T-helper 2 cell treated with Interferon-gamma antibody and Interleukin-4, amounts not matched to agents 5 μg/mL and 100 μg/mL, for 36 hours (primary cell): ENCODE results near the gene MRPS30.
"Not testable (repeated sequence)": the region's sequence is repeated elsewhere in the genome, so short reads cannot be mapped to it uniquely, and the experiment has no call there.

ENCODE experiments used
- DNase-seq: peaks from one replicate; pipeline ENCODE4 v3.0.0; 2021; ENCODE audit warnings: low spot score
- H3K27ac Mint-ChIP-seq: one replicate; pipeline ENCODE4 v1.8.0; 2021; ENCODE audit warnings: mild to moderate bottlenecking, mixed read lengths
- H3K27me3 Mint-ChIP-seq: one replicate; pipeline ENCODE4 v1.8.0; 2021; ENCODE audit warnings: low read depth, mixed read lengths
- H3K36me3 Mint-ChIP-seq: one replicate; pipeline ENCODE4 v1.8.0; 2021; ENCODE audit warnings: low read depth, mixed read lengths
- H3K4me1 Mint-ChIP-seq: one replicate; pipeline ENCODE4 v1.8.0; 2021; ENCODE audit warnings: low read depth, mixed read lengths
- H3K4me3 Mint-ChIP-seq: one replicate; pipeline ENCODE4 v1.8.0; 2022; ENCODE audit warnings: mild to moderate bottlenecking, moderate library complexity, mixed read lengths
- H3K9me3 Mint-ChIP-seq: one replicate; pipeline ENCODE4 v1.8.0; 2021; ENCODE audit warnings: mixed read lengths

The MRPS30 gene

GRCh38 chr5:44808435-44809214 lies at the start of gene MRPS30:
TSS of gene MRPS30 (plus strand) at chr5:44808947. CDS start at chr5:44808963, 16 bp downstream.
- peaks cover 2% of the 10 kb centered on the region for H3K27me3 Mint-ChIP-seq
- peak; percentile 92 for DNase-seq
- no peaks in the 10 kb centered on the region for H3K9me3 Mint-ChIP-seq
- H3K27ac Mint-ChIP-seq: peak within 1 kb of the TSS; percentile 88
- H3K4me3 Mint-ChIP-seq: peak within 1 kb of the TSS; percentile 98
- H3K4me1 Mint-ChIP-seq: peaks cover 35% of the 10 kb centered on the region
- H3K36me3 Mint-ChIP-seq: peaks cover 25% of the 10 kb centered on the region

GRCh38 chr5:44769200-44769876 lies 39.4 kb upstream of the MRPS30 start:
- Mint-ChIP-seq H3K27ac (no peak overlapping the region), H3K36me3 (no peaks in the 10 kb centered on the region), H3K4me1 (no peaks in the 10 kb centered on the region), H3K4me3 (no peak overlapping the region), H3K9me3 (no peaks in the 10 kb centered on the region), H3K27me3 (peaks cover 6% of the 10 kb centered on the region)
- DNase-seq: no peak

DNA sequence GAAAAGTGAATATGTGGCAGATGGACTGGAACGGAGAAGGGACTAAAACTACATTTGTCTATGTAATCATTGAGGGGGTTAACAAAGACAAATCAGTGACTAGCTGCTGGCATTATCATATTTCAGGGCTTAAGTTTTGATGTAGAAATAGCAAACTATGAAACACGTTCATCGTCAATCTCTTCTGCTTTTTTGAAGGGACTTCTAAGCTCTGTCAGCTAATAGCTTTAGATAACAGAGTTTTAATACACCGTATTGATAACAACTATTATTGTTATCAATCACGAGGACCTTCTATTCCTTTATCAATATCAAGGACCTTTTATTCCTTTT lies 38.9 kb upstream of the MRPS30 start:
- no peak for DNase-seq
- H3K36me3 Mint-ChIP-seq: no peaks in the 10 kb centered on the region
- H3K27ac Mint-ChIP-seq: no peak overlapping the region
- H3K27me3 Mint-ChIP-seq: peaks cover 6% of the 10 kb centered on the region
- H3K4me1 Mint-ChIP-seq: no peaks in the 10 kb centered on the region
- no peaks in the 10 kb centered on the region for H3K9me3 Mint-ChIP-seq
- no peak overlapping the region for H3K4me3 Mint-ChIP-seq

GRCh38 chr5:44770780-44771717 lies 37.7 kb upstream of the MRPS30 start:
- H3K36me3 Mint-ChIP-seq: no peaks in the 10 kb centered on the region
- no peaks in the 10 kb centered on the region for H3K4me1 Mint-ChIP-seq
- H3K27ac Mint-ChIP-seq: no peak overlapping the region
- H3K4me3 Mint-ChIP-seq: no peak overlapping the region
- no peaks in the 10 kb centered on the region for H3K9me3 Mint-ChIP-seq
- no peak for DNase-seq
- peaks cover 6% of the 10 kb centered on the region for H3K27me3 Mint-ChIP-seq

DNA sequence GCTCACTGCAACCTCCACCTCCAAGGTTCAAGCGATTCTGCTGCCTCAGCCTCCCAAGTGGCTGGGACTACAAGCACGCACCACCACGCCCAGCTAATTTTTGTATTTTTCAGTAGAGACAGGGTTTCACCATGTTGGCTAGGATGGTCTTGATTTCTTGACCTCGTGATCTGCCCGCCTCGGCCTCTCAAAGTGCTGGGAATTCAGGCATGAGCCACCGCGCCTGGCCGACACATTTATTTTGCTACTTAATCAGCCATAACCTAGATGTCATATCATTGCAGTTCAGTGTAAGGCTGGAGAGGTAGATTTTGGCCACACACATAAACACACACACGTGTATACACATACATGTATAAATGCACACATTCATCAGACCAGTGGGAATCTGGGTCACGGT lies 36.4 kb upstream of the MRPS30 start:
- DNase-seq, H3K36me3 Mint-ChIP-seq, H3K4me1 Mint-ChIP-seq, H3K27me3 Mint-ChIP-seq, H3K9me3 Mint-ChIP-seq, H3K27ac Mint-ChIP-seq, H3K4me3 Mint-ChIP-seq: not testable (repeated sequence)

GRCh38 chr5:44774279-44774880 lies 34.4 kb upstream of the MRPS30 start:
- no peaks in the 10 kb centered on the region for H3K4me1 Mint-ChIP-seq
- H3K36me3 Mint-ChIP-seq: no peaks in the 10 kb centered on the region
- no peak overlapping the region for H3K27ac Mint-ChIP-seq
- peaks cover 6% of the 10 kb centered on the region for H3K27me3 Mint-ChIP-seq
- no peak for DNase-seq
- no peak overlapping the region for H3K4me3 Mint-ChIP-seq
- no peaks in the 10 kb centered on the region for H3K9me3 Mint-ChIP-seq

- no peaks in the 10 kb centered on the region for H3K27me3 Mint-ChIP-seq
- no peaks in the 10 kb centered on the region for H3K4me1 Mint-ChIP-seq
- DNase-seq: no peak
- H3K4me3 Mint-ChIP-seq: no peak overlapping the region
- H3K9me3 Mint-ChIP-seq: no peaks in the 10 kb centered on the region
- no peak overlapping the region for H3K27ac Mint-ChIP-seq
- H3K36me3 Mint-ChIP-seq: no peaks in the 10 kb centered on the region
These were observed 29.6 kb upstream of the MRPS30 start for GRCh38 chr5:44779167-44779566.

GRCh38 chr5:44783634-44784315 lies 25.0 kb upstream of the MRPS30 start:
- no peak overlapping the region for H3K27ac Mint-ChIP-seq
- DNase-seq: no peak
- no peaks in the 10 kb centered on the region for H3K4me1 Mint-ChIP-seq
- H3K36me3 Mint-ChIP-seq: no peaks in the 10 kb centered on the region
- no peak overlapping the region for H3K4me3 Mint-ChIP-seq
- H3K27me3 Mint-ChIP-seq: no peaks in the 10 kb centered on the region
- H3K9me3 Mint-ChIP-seq: peaks cover 19% of the 10 kb centered on the region

GRCh38 chr5:44787731-44788130 lies 21.0 kb upstream of the MRPS30 start:
- peaks cover 34% of the 10 kb centered on the region for H3K9me3 Mint-ChIP-seq
- H3K36me3 Mint-ChIP-seq: peaks cover 1% of the 10 kb centered on the region
- DNase-seq: no peak
- H3K4me1 Mint-ChIP-seq: no peaks in the 10 kb centered on the region
- no peak overlapping the region for H3K27ac Mint-ChIP-seq
- H3K4me3 Mint-ChIP-seq: no peak overlapping the region
- H3K27me3 Mint-ChIP-seq: no peaks in the 10 kb centered on the region

GRCh38 chr5:44789372-44789995 lies 19.3 kb upstream of the MRPS30 start:
- DNase-seq, H3K36me3 Mint-ChIP-seq, H3K27me3 Mint-ChIP-seq, H3K4me1 Mint-ChIP-seq, H3K27ac Mint-ChIP-seq, H3K4me3 Mint-ChIP-seq: not testable (repeated sequence)
- H3K9me3 Mint-ChIP-seq: peaks cover 50% of the 10 kb centered on the region

DNA sequence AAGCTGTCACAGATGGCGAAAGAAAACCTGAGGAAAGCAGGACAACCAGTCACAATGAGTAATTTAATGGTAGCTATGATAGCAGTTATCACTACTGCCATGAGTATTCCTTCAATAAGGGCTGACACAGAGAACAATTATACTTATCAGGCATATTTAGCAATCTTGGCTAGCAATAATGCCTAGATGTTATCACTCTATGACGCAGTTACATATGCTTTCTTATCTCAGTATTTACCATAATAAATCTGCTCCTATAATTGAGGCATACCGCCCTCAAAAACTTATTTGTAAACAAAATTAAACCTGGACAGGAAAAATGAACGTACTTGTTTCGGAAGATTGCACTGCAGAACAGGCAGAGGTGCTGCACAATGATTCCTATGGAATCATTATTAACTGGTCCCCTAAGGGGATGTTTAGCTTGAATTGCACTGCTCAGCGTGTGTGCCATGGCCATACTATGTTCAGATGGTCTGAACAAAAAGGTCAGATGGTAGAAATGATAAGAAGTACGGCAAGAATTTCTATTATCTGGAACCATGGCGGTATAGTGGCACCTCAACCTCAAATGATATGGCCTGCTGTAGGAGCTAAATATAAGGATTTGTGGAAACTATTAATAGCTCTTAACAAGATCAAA lies 16.6 kb upstream of the MRPS30 start:
- peaks cover 58% of the 10 kb centered on the region for H3K9me3 Mint-ChIP-seq
- H3K36me3 Mint-ChIP-seq: not testable (repeated sequence)

DNA sequence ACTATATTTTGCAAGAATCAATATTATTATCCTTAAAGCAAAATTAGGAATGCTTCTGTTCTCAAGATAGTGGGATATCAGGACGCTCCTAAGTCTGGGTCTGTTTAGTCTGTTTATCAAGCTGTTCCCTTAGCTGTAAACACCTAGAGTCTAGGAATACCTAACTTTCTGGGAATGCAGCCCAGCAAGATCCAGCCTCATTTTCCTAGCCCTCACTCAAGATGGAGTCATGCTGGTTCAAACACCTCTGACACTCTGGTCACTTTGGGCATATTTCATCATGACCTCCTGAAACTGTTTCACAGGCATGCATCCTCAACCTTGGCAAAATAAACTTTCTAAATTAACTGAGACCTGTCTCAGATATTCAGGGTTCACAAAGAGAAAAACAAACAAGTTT lies 14.4 kb upstream of the MRPS30 start:
- Mint-ChIP-seq H3K27ac (no peak overlapping the region), H3K27me3 (no peaks in the 10 kb centered on the region), H3K36me3 (peaks cover 6% of the 10 kb centered on the region), H3K9me3 (peaks cover 61% of the 10 kb centered on the region), H3K4me3 (no peak overlapping the region), H3K4me1 (peaks cover 6% of the 10 kb centered on the region)
- no peak for DNase-seq

More for the DNA sequence above, 16.6 kb upstream of the MRPS30 start:
- not testable (repeated sequence) for H3K4me3 Mint-ChIP-seq, H3K27me3 Mint-ChIP-seq, H3K27ac Mint-ChIP-seq, H3K4me1 Mint-ChIP-seq, DNase-seq
